ENCODE results near the gene SNAPC5. TPM values are rescaled to one million over a fixed set of nuclear protein-coding genes. Genes with fewer than 3 reads are reported as not detected.
"Not testable (repeated sequence)": the region's sequence is repeated elsewhere in the genome, so short reads cannot be mapped to it uniquely, and the experiment has no call there.

Gene SNAPC5
- total and polyA plus RNA-seq, 2 donors from 2014 or later, result 29.6 to 49.6 TPM

- TF ChIP-seq, protein P1, sequence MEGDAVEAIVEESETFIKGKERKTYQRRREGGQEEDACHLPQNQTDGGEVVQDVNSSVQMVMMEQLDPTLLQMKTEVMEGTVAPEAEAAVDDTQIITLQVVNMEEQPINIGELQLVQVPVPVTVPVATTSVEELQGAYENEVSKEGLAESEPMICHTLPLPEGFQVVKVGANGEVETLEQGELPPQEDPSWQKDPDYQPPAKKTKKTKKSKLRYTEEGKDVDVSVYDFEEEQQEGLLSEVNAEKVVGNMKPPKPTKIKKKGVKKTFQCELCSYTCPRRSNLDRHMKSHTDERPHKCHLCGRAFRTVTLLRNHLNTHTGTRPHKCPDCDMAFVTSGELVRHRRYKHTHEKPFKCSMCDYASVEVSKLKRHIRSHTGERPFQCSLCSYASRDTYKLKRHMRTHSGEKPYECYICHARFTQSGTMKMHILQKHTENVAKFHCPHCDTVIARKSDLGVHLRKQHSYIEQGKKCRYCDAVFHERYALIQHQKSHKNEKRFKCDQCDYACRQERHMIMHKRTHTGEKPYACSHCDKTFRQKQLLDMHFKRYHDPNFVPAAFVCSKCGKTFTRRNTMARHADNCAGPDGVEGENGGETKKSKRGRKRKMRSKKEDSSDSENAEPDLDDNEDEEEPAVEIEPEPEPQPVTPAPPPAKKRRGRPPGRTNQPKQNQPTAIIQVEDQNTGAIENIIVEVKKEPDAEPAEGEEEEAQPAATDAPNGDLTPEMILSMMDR (IDR thresholded peaks at IDR 0.05; ENCODE audit: borderline replicate concordance, extremely low read depth, insufficient read depth), result no peak
- Histone ChIP-seq H3K4me1 (ENCODE audit: control insufficient read depth in 2 of 3, insufficient read depth in 2 of 3, low read depth in 1 of 3, low read length in 3 of 3) (no peaks in the 10 kb centered on the region), H3K36me3 (ENCODE audit: control insufficient read depth in 2 of 3, insufficient read depth in 3 of 3, low read length in 3 of 3) (no peaks in the 10 kb centered on the region), H3K27ac (ENCODE audit: low read depth in 2 of 2, low read length in 2 of 2) (no peak overlapping the region), H3K27me3 (ENCODE audit: control insufficient read depth, insufficient read depth, low read length) (no peaks in the 10 kb centered on the region), H3K9ac (ENCODE audit: low read length in 3 of 3) (no peak overlapping the region), H3K4me3 (ENCODE audit: low read length in 3 of 3) (no peak overlapping the region), H3K9me3 (ENCODE audit: control insufficient read depth in 2 of 3, insufficient read depth in 1 of 3, low read length in 3 of 3) (no peaks in the 10 kb centered on the region)
- intact Hi-C loops (cut with DNase I), result no loop called here
- DNase-seq, result no peak
- FAIRE-seq, result no peak
These were observed 34.9 kb downstream of the SNAPC5 start for GRCh38 chr15:66462627-66463026.

- no peak for FAIRE-seq
- no peaks in the 10 kb centered on the region for H3K27me3 ChIP-seq (ENCODE audit: control insufficient read depth, insufficient read depth, low read length)
- TF ChIP-seq, protein P1 (IDR thresholded peaks at IDR 0.05; ENCODE audit: borderline replicate concordance, extremely low read depth, insufficient read depth), result no peak
- no peak overlapping the region for H3K4me3 ChIP-seq (ENCODE audit: low read length in 3 of 3)
- H3K9me3 ChIP-seq (ENCODE audit: control insufficient read depth in 2 of 3, insufficient read depth in 1 of 3, low read length in 3 of 3), result no peaks in the 10 kb centered on the region
- no peak overlapping the region for H3K27ac ChIP-seq (ENCODE audit: low read depth in 2 of 2, low read length in 2 of 2)
- H3K36me3 ChIP-seq (ENCODE audit: control insufficient read depth in 2 of 3, insufficient read depth in 3 of 3, low read length in 3 of 3), result no peaks in the 10 kb centered on the region
- no peak for DNase-seq
- H3K9ac ChIP-seq (ENCODE audit: low read length in 3 of 3), result no peak overlapping the region
- intact Hi-C loops (cut with DNase I), result no loop called here
- H3K4me1 ChIP-seq (ENCODE audit: control insufficient read depth in 2 of 3, insufficient read depth in 2 of 3, low read depth in 1 of 3, low read length in 3 of 3), result no peaks in the 10 kb centered on the region
These were observed 35.6 kb downstream of the SNAPC5 start for GRCh38 chr15:66461917-66462316.

GRCh38 chr15:66461294-66461693 is 36.3 kb downstream of the SNAPC5 start:
- DNase-seq; H3K27ac ChIP-seq (ENCODE audit: low read depth in 2 of 2, low read length in 2 of 2); H3K27me3 ChIP-seq (ENCODE audit: control insufficient read depth, insufficient read depth, low read length); H3K4me1 ChIP-seq (ENCODE audit: control insufficient read depth in 2 of 3, insufficient read depth in 2 of 3, low read depth in 1 of 3, low read length in 3 of 3); H3K9ac ChIP-seq (ENCODE audit: low read length in 3 of 3); FAIRE-seq; intact Hi-C loops (cut with DNase I); H3K36me3 ChIP-seq (ENCODE audit: control insufficient read depth in 2 of 3, insufficient read depth in 3 of 3, low read length in 3 of 3); H3K4me3 ChIP-seq (ENCODE audit: low read length in 3 of 3); H3K9me3 ChIP-seq (ENCODE audit: control insufficient read depth in 2 of 3, insufficient read depth in 1 of 3, low read length in 3 of 3): not testable (repeated sequence)

GRCh38 chr15:66459818-66460615 is 37.5 kb downstream of the SNAPC5 start:
- Histone ChIP-seq H3K4me3 (ENCODE audit: low read length in 3 of 3) (no peak overlapping the region), H3K36me3 (ENCODE audit: control insufficient read depth in 2 of 3, insufficient read depth in 3 of 3, low read length in 3 of 3) (no peaks in the 10 kb centered on the region), H3K27ac (ENCODE audit: low read depth in 2 of 2, low read length in 2 of 2) (no peak overlapping the region), H3K9ac (ENCODE audit: low read length in 3 of 3) (no peak overlapping the region), H3K27me3 (ENCODE audit: control insufficient read depth, insufficient read depth, low read length) (no peaks in the 10 kb centered on the region), H3K4me1 (ENCODE audit: control insufficient read depth in 2 of 3, insufficient read depth in 2 of 3, low read depth in 1 of 3, low read length in 3 of 3) (no peaks in the 10 kb centered on the region), H3K9me3 (ENCODE audit: control insufficient read depth in 2 of 3, insufficient read depth in 1 of 3, low read length in 3 of 3) (no peaks in the 10 kb centered on the region)
- TF ChIP-seq, protein P1 (IDR thresholded peaks at IDR 0.05; ENCODE audit: borderline replicate concordance, extremely low read depth, insufficient read depth), result no peak
- FAIRE-seq (no peak), DNase-seq (no peak)
- intact Hi-C loops (cut with DNase I), result no loop called here
